NCI-H510A treated with DMSO at 0.1 percent for 48 hours (cell line): ENCODE results near the gene COL15A1.

ENCODE experiments used
- DNase-seq: peaks from one replicate; lab custom pipeline; 2025; lab: John Stamatoyannopoulos, UW

COL15A1 gene

GRCh38 chr9:99037769-99038483 is 94.2 kb downstream of the COL15A1 start:
- DNase-seq = no peak

GRCh38 chr9:99038484-99038820 is 94.7 kb downstream of the COL15A1 start:
- no peak for DNase-seq

DNA sequence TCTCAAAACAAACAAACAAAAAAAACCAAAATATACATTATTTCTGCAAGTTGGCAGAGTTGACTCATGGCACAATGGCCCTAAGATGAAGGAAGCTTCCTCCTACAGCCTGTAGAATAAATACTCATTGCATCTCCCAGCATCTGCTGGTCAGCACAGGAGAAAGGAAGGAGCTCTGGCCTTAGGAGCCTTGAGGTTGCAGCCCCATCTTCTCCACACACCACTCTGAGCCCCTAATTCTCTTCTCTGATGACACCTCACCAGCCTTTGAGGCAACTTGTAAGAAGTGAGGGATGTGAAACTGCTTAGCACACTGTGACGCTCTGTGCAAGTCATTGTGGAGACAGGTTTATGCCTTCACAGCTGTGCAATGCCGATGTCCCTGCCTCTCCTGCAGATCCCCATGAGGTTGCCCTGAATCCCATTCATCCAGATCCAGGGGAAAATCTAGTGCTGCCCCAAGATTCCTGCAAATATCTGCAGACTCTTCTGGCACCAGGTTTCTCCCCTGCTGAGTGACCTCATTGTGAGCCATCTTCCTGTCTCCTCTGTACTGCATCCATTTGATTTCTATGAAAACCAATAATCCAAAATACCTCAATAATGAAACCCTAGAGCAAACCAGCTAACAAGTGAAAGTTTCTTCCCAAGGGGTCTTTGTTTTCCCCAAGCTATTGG is 95.9 kb downstream of the COL15A1 start:
- DNase-seq = no peak

GRCh38 chr9:99040251-99040900 is 96.7 kb downstream of the COL15A1 start:
- no peak for DNase-seq

DNA sequence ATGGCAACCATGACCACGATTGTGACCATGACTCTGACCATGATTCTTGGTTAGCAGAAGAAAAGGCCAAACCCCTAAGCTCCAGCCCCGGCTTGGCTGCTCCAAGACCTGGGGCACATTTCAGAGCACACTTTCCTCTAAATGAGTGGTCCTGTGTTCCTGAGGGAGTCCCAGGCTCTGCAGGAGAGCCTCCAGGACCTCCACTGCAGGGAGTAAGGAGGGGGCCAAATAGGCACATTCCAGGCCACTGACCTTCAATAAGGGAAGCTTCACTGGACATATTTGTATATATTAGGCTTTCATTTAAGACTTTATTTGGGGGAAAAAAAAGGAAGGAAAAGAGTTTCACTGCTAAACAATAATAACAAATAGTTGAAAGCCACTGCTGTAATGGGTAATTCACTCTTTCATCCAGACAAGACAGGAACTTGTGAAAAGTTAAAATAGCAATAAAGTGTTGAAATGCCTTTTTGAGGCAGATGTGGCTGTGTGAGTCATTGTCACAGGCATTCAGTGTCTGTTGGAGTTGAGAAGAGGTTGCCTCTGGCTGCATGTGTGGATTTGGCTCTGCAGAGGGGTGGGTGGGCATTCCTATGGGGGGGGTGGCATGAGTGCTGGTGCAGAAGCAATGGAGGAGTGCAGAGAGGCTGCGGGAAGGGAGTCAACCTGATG is 97.3 kb downstream of the COL15A1 start:
- DNase-seq = no peak

GRCh38 chr9:99041618-99042017 is 97.9 kb downstream of the COL15A1 start:
- DNase-seq = no peak

GRCh38 chr9:99042620-99043019 is 98.9 kb downstream of the COL15A1 start:
- no peak for DNase-seq

GRCh38 chr9:99044827-99045226 is 101.1 kb downstream of the COL15A1 start:
- no peak for DNase-seq

- no peak for DNase-seq
Measured at GRCh38 chr9:99046068-99046467, 102.4 kb downstream of the COL15A1 start.

GRCh38 chr9:99046542-99047071 is 102.9 kb downstream of the COL15A1 start:
- DNase-seq = no peak

DNA sequence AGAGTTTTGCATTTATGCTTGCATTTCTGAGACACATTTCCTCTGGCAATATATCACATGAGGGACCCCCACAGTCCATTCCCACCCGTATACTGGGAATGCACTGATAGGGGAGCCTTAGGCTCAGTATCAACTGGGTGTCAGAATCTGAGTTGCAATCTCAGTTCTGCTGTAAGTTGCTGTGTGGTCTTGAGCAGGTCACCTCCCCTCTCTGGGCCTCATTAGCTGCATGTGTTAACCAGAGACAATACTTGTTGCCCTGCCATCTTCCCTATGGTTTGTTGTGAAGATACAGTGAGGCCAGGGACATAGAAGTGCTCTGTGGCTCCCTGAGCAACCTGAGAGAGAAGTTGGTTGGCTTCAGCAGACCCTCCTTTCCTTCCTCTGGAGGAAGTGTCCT is 105.5 kb downstream of the COL15A1 start:
- DNase-seq = no peak

GRCh38 chr9:99049641-99050040 is 105.9 kb downstream of the COL15A1 start:
- DNase-seq = no peak

- no peak for DNase-seq
Measured at GRCh38 chr9:99050292-99050911, 106.7 kb downstream of the COL15A1 start.

DNA sequence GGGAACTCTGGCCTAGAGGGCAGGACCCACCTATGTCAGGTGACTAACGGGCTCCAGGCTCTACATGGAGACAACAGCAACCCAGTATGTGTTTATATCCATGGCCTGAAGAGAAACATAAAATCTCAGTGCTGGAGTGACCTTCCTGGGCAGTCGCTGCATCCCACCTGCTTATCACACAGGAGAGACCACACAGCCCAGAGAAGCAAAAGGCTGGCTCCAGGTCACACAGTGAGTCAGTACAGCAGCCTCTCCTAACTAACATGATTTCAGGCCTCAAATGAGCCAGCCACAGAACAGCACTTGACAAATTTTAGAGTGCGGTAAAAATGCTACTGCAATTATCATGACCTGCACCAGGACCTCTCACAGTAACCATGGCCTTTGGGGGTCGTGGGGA is 107.2 kb downstream of the COL15A1 start:
- no peak for DNase-seq

GRCh38 chr9:99051406-99051805 is 107.7 kb downstream of the COL15A1 start:
- DNase-seq = no peak

DNA sequence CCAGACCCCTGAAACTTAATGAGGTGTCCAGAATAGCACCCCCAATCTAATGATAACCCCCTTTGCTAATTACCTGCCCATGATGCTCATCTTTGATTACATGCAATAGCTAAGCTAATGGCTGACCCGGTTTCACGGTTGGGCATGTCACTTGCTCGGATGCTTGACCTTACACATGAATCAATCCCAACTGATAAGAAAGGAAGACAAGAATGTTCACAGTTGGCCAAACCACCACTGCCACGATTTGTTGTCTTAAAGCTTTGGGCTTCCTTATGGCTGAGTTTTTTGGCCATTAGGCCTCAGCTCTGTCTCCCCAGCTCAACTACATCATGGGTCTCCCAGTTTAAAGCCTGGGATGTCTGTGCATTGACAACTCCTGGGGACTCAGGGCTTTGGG is 108.1 kb downstream of the COL15A1 start:
- DNase-seq = no peak

GRCh38 chr9:99052815-99053715 is 109.4 kb downstream of the COL15A1 start:
- no peak for DNase-seq

DNA sequence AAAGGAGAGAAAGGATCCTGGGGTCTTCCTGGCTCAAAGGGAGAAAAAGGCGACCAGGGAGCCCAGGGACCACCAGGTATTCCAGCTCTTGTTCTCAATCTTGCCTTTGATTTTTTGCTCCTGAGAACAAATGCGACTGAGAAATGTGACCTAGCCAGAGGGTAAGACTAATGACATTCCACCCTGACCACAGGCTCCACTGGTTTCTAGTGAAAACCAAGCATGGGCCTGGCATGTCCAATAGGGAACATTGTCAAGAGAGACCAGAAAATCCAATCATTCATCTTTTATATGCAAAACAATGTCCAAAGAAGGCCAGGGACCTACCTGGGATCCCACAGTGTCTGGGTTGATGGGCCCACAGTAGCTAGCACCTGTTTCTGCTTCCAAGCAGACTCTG is 110.9 kb downstream of the COL15A1 start:
- DNase-seq = no peak

- DNase-seq = no peak
Measured at GRCh38 chr9:99055384-99055783, 111.7 kb downstream of the COL15A1 start.

DNA sequence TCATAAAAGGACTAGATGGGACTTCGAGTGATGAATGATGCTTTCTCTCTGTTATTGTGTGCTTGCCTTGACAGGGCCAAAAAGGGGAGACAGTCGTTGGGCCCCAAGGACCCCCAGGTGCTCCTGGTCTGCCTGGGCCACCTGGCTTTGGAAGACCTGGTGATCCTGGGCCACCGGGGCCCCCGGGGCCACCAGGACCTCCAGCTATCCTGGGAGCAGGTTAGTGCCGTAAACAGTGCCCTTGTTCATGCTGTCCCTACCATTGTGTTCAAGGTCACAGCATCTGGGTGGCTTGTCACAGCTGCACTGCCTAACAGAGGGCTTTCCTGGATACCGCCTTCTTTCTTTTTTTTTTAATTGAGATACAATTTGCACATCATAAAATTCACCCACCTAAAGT is 112.5 kb downstream of the COL15A1 start:
- no peak for DNase-seq
